ENCODE data around the gene N4BP3.

The N4BP3 gene

DNA sequence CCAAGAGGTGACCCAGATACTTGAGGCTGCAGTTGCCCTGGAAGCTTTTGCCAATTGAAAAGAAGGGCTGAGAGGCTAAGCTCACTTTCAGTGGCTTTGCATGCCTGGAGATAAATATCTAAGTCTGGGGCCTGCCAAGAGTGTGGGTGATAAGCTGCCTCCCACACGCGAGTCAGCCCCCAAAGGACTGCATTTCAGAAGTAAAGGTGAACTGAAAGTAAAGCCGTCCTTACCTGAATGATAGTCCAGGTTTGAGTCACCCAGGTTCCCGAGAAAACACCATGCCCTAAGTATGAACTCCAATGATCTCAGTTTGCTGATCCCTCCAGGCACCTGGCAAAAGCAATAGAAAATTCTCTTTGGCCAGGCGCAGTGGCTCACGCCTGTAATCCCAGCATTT lies 22.5 kb upstream of the N4BP3 start:
- Histone ChIP-seq H2AFZ (ENCODE audit: low read depth, low read length, severe bottlenecking) (no peak overlapping the region), H3K4me3 (ENCODE audit: insufficient read depth, low read length, poor library complexity, severe bottlenecking) (no peak overlapping the region), H3K9me3 (ENCODE audit: insufficient read depth, low read length) (no peaks in the 10 kb centered on the region), H3K27me3 (ENCODE audit: low read length) (no peaks in the 10 kb centered on the region), H3F3A (ENCODE audit: insufficient read depth) (no peaks in the 10 kb centered on the region), H3K27ac (ENCODE audit: low read depth, low read length) (no peak overlapping the region), H4K20me1 (ENCODE audit: low read depth, low read length) (no peaks in the 10 kb centered on the region), H3K4me2 (ENCODE audit: low read depth, low read length, poor library complexity, severe bottlenecking) (no peak overlapping the region), H3K36me3 (ENCODE audit: low read length) (no peaks in the 10 kb centered on the region), H3K9me2 (replicated peaks; ENCODE audit: insufficient read depth, low read length) (no peaks in the 10 kb centered on the region), H3K9ac (ENCODE audit: low read length) (no peak overlapping the region), H3K79me2 (ENCODE audit: insufficient read depth, low read length) (no peaks in the 10 kb centered on the region)
- TF ChIP-seq, protein P1, sequence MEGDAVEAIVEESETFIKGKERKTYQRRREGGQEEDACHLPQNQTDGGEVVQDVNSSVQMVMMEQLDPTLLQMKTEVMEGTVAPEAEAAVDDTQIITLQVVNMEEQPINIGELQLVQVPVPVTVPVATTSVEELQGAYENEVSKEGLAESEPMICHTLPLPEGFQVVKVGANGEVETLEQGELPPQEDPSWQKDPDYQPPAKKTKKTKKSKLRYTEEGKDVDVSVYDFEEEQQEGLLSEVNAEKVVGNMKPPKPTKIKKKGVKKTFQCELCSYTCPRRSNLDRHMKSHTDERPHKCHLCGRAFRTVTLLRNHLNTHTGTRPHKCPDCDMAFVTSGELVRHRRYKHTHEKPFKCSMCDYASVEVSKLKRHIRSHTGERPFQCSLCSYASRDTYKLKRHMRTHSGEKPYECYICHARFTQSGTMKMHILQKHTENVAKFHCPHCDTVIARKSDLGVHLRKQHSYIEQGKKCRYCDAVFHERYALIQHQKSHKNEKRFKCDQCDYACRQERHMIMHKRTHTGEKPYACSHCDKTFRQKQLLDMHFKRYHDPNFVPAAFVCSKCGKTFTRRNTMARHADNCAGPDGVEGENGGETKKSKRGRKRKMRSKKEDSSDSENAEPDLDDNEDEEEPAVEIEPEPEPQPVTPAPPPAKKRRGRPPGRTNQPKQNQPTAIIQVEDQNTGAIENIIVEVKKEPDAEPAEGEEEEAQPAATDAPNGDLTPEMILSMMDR (IDR thresholded peaks at IDR 0.05; ENCODE audit: insufficient read depth, low read length, poor library complexity, severe bottlenecking) = no peak
- no peak for TF ChIP-seq EZH2phosphoT487 (conservative IDR thresholded peaks at IDR 0.05; ENCODE audit: low read length)

DNA sequence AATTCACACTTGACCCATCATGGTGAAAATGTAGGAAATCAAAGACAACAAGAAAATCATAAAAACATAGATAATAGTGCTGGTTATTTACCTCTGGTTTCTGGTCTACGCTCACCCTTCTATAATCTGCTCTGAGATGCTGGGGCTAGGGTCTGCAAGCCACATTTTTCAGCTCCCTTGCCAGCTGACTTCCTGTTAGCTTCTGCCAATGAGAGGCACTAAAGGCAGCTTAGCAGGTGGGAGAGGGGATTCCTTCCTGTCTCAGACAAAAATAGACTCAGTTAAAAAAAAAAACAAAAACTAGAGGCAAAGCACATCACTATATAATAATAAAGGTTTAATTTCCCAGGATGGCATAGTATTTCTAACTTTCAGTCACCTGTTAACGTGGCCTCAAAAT lies 20.2 kb upstream of the N4BP3 start:
- H2AFZ ChIP-seq (ENCODE audit: low read depth, low read length, severe bottlenecking) = no peak overlapping the region
- no peaks in the 10 kb centered on the region for H3F3A ChIP-seq (ENCODE audit: insufficient read depth)
- no peak overlapping the region for H3K4me3 ChIP-seq (ENCODE audit: insufficient read depth, low read length, poor library complexity, severe bottlenecking)
- H4K20me1 ChIP-seq (ENCODE audit: low read depth, low read length) = no peaks in the 10 kb centered on the region
- H3K9me2 ChIP-seq (replicated peaks; ENCODE audit: insufficient read depth, low read length) = no peaks in the 10 kb centered on the region
- H3K9me3 ChIP-seq (ENCODE audit: insufficient read depth, low read length) = no peaks in the 10 kb centered on the region
- H3K36me3 ChIP-seq (ENCODE audit: low read length) = no peaks in the 10 kb centered on the region
- no peak overlapping the region for H3K27ac ChIP-seq (ENCODE audit: low read depth, low read length)
- no peaks in the 10 kb centered on the region for H3K27me3 ChIP-seq (ENCODE audit: low read length)
- no peak overlapping the region for H3K9ac ChIP-seq (ENCODE audit: low read length)
- no peak overlapping the region for H3K4me2 ChIP-seq (ENCODE audit: low read depth, low read length, poor library complexity, severe bottlenecking)
- TF ChIP-seq EZH2phosphoT487 (conservative IDR thresholded peaks at IDR 0.05; ENCODE audit: low read length) = no peak
- TF ChIP-seq, protein P1 (IDR thresholded peaks at IDR 0.05; ENCODE audit: insufficient read depth, low read length, poor library complexity, severe bottlenecking) = no peak
- no peaks in the 10 kb centered on the region for H3K79me2 ChIP-seq (ENCODE audit: insufficient read depth, low read length)

DNA sequence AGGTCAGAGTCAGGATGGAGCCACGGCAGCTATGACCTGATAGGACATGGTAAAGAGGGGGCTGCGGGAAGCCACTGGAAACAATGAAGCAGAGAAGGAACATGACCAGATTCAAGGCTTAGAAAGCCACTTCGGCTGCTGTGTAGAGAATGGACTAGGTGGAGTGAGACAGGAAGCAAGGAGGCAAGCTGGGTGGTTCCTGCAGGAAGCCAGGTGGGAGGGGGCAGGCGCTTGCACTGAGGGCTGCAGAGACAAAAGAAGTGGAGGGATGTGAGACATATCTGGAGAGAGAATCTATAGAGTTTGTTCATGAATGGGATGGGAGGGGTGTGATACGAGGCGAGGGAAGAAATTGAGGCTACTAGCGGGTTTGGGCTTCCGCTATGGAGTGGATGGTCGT lies 19.0 kb upstream of the N4BP3 start:
- no peaks in the 10 kb centered on the region for H3K27me3 ChIP-seq (ENCODE audit: low read length)
- no peaks in the 10 kb centered on the region for H3K9me3 ChIP-seq (ENCODE audit: insufficient read depth, low read length)
- H2AFZ ChIP-seq (ENCODE audit: low read depth, low read length, severe bottlenecking) = no peak overlapping the region
- H3K27ac ChIP-seq (ENCODE audit: low read depth, low read length) = no peak overlapping the region
- no peaks in the 10 kb centered on the region for H3K9me2 ChIP-seq (replicated peaks; ENCODE audit: insufficient read depth, low read length)
- H3F3A ChIP-seq (ENCODE audit: insufficient read depth) = no peaks in the 10 kb centered on the region
- no peak overlapping the region for H3K9ac ChIP-seq (ENCODE audit: low read length)
- no peaks in the 10 kb centered on the region for H3K36me3 ChIP-seq (ENCODE audit: low read length)
- H3K79me2 ChIP-seq (ENCODE audit: insufficient read depth, low read length) = no peaks in the 10 kb centered on the region
- H4K20me1 ChIP-seq (ENCODE audit: low read depth, low read length) = no peaks in the 10 kb centered on the region
- TF ChIP-seq EZH2phosphoT487 (conservative IDR thresholded peaks at IDR 0.05; ENCODE audit: low read length) = no peak
- TF ChIP-seq, protein P1 (IDR thresholded peaks at IDR 0.05; ENCODE audit: insufficient read depth, low read length, poor library complexity, severe bottlenecking) = no peak
- no peak overlapping the region for H3K4me3 ChIP-seq (ENCODE audit: insufficient read depth, low read length, poor library complexity, severe bottlenecking)
- no peak overlapping the region for H3K4me2 ChIP-seq (ENCODE audit: low read depth, low read length, poor library complexity, severe bottlenecking)

All from SU-DHL-6 (cell line).